OCI-LY1 (cell line): Measurements from ENCODE around the gene TIAM1.

Source experiments
- EZH2 ChIP-seq: fragments of 200-600 bp; sonication (generic), shearing (Covaris generic); IDR thresholded peaks from 2 replicates; pipeline ENCODE4 v1.8.0; 2017; ENCODE audit warnings: borderline replicate concordance, mixed run types, mild to moderate bottlenecking, antibody characterized with exemption, low read length, moderate library complexity, mixed read lengths
- TF ChIP-seq, protein P1 (sequence below): fragments of 200-600 bp; sonication (generic), shearing (Covaris generic); IDR thresholded peaks from 2 replicates; pipeline ENCODE4 v1.5.1; 2017; ENCODE audit warnings: mild to moderate bottlenecking, antibody characterized with exemption, low read length, moderate library complexity, mixed read lengths

DNA sequence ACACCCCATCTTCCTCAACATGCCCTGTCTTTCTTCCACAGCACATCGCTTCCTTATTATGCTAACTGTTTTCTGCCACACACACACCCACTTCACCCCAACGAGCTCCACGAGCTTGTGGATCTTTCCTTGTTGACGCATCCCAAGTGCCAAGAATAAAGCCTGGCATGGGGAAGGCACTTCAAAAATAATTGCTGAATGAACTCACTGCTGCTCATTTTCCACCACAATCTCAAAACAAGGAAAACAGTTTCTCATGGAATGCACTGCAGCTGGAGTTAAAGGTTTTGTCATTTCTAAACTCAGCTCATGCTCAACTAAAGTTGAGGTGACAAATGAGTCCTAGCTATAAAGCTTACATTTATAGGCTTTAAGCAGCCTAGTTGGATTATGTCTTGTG lies 86.0 kb downstream of the TIAM1 start:
- TF ChIP-seq EZH2 = no peak
- TF ChIP-seq, protein P1, sequence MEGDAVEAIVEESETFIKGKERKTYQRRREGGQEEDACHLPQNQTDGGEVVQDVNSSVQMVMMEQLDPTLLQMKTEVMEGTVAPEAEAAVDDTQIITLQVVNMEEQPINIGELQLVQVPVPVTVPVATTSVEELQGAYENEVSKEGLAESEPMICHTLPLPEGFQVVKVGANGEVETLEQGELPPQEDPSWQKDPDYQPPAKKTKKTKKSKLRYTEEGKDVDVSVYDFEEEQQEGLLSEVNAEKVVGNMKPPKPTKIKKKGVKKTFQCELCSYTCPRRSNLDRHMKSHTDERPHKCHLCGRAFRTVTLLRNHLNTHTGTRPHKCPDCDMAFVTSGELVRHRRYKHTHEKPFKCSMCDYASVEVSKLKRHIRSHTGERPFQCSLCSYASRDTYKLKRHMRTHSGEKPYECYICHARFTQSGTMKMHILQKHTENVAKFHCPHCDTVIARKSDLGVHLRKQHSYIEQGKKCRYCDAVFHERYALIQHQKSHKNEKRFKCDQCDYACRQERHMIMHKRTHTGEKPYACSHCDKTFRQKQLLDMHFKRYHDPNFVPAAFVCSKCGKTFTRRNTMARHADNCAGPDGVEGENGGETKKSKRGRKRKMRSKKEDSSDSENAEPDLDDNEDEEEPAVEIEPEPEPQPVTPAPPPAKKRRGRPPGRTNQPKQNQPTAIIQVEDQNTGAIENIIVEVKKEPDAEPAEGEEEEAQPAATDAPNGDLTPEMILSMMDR = no peak
